RPMI7951 (cell line): ENCODE measurements around the gene PPFIBP1. TPM values are rescaled to one million over a fixed set of nuclear protein-coding genes. Genes with fewer than 3 reads are reported as not detected.
"Not testable (repeated sequence)": the region's sequence is repeated elsewhere in the genome, so short reads cannot be mapped to it uniquely, and the experiment has no call there.

Experiments
- DNase-seq: peaks from one replicate; pipeline ENCODE4 v3.0.0-alpha.2; 2012; ENCODE audit warnings: low read depth
- total RNA-seq: library from RNA; depleted of rRNA; stranded (reverse); fragments of >200 nt; shearing (Covaris generic); gene quantifications from 2 replicates; pipeline ENCODE4 v1.2.3, GENCODE V29; 2014

Gene PPFIBP1
- total RNA-seq, 1 experiment from 2014 or later: 58.0 TPM

GRCh38 chr12:27627123-27627852 lies 103.3 kb downstream of the PPFIBP1 start:
- DNase-seq: peak; percentile 79

GRCh38 chr12:27627853-27628469 lies 104.0 kb downstream of the PPFIBP1 start:
- DNase-seq: not testable (repeated sequence)

GRCh38 chr12:27630219-27630618 lies 106.2 kb downstream of the PPFIBP1 start:
- not testable (repeated sequence) for DNase-seq

- DNase-seq: no peak
Measured at GRCh38 chr12:27631365-27631764, 107.4 kb downstream of the PPFIBP1 start.

DNA sequence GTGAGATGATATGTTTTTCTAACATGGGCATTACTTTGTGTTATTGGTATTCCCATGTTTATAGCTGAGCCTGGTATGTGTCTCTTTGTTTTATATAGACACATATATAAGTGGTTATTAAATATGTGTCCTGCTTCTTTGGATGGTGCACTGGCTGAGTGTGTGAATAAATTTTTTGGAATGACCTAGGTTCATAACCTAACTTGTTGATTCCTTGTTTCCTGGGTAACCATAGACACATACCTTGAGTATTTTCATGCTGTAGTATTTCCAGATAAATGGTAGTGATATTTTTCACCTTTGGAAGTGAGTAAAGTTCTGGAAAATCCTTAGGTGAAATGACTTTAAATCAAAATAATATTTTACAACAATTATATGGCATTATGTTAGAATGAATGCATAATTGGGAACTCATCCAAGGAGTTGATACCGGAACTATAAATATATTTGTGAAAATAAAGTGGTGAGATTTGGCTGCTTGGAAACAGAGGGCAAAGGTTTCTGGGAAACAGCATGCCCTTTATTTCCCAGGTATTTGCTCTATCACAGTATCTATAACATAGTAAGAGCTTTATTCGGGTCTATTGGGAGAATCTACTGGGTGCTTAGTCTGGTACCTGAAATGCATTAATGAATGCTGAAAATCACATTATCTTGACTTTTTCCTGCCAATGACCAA lies 107.9 kb downstream of the PPFIBP1 start:
- DNase-seq: no peak

- DNase-seq: peak; percentile 61
Measured at GRCh38 chr12:27635349-27635972, 111.5 kb downstream of the PPFIBP1 start.

DNA sequence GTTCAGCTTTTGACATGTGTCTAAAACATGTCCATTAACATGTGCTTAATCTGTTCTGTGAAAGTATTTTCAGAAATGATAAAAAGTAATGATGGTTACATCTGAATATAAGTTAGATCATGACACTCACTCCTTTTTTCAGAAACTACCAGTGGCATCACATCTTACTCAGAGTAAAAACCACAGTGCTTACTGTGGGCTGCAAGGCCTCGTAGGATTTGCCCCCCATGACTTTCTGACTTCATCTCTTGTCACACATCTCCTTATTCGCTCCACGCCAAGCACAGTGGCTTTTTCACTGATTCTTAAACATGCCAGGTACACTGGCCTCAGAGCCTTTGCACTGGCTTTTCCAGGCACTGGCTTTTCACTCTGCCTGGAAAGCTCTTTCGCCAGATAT lies 112.6 kb downstream of the PPFIBP1 start:
- DNase-seq: not testable (repeated sequence)

GRCh38 chr12:27637524-27637923 lies 113.5 kb downstream of the PPFIBP1 start:
- no peak for DNase-seq

DNA sequence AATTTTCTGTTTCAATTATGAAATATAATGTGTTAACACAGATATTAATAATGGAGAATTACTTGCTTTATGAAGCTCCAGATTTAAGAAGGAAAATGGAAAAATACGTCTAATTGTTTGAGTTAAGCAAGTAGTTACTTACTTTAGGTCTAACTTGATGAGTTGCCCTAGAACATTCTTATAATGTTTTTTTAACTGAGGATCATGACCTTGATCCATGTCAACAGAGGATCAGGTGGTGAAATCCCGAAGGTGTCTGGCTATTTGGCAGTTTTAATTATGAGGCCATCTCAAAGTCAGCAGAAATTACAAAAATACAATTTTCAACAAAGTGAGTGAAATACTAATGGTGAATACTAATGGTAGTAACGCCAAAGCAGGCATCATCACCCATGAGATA lies 115.3 kb downstream of the PPFIBP1 start:
- DNase-seq: no peak

DNA sequence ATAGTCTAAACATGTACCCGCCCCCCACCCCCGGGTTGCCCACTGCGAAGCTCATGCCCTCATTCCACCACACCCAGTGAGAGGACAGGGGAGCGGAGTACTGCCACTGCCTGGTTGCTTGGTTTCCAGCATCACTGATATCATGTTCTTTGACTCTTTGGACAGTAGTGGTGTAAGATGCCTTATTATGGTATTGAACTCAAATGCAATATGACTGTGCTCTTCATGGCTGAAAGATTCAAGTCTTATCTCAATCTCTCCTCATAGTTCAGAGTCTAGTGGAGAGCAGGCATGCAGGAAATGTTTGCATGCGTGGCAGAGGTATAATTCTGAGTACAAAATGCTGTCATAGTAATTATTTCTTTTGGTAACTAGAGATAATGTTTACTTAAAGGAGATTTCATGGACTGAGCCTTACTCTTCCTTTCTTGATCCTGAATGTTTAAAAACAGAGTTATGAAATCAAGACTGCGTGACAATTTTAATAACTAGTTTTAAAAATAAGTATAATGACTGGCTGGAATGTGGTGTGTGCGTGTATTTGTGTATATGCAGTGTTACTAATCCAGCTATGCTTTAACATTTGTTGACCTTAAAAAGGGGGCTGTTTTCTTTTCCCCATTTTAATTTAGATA lies 116.7 kb downstream of the PPFIBP1 start:
- DNase-seq: not testable (repeated sequence)

DNA sequence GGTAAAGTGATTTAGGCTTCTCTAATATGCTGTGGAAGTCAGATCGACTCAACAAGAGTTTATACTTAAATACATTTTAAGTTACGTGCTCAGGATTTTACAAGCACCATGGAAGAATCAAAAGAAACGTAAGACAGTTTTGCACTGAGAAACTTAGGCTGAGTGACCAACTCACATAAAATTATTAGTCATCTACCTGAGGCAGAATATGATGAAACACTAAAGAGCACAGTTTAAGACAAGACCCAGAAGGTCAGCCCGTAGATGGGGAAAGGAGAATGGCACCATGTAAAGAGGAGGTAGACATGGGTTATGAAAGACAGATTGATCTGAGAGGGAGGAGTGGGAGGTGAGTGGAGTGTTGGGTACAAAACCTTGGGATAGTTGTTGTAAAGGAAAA lies 118.4 kb downstream of the PPFIBP1 start:
- DNase-seq: not testable (repeated sequence)

DNA sequence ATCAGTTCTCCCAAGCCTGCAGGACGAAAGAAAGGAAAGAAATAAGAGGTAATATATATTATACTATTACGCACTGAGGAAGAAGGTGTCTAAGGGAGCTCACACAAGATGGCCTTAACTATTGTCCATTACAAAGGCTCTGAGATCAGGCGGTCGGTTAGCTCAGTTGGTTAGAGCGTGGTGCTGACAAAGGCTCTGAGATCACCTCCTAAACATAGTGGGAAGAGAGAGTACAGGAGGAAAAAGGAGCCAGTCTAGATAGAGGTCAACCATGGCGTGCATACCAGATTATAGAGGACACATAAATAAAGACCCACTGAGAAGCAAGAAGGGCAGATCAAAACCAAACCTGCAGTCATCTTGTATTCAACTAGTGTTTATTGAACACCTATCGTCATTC lies 118.9 kb downstream of the PPFIBP1 start:
- not testable (repeated sequence) for DNase-seq

GRCh38 chr12:27644158-27644845 lies 120.3 kb downstream of the PPFIBP1 start:
- no peak for DNase-seq

DNA sequence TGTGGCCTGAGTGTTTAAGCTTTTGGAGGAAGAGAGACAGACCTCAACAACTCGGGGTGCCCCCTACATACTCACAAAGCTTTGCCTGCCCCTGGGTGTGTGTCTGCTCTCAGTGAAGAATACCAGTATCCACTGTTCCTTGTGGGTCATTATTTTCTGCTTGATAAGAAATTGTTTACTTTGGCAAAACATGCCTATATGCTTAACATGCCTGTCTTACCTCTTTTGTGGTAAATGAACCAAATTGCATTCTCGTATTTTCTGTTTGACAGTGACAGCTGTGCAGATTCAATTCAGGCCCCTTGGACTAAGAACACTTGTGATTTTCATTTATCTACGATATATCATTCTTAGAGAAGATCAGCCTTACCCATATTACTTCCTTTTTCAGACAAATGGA lies 121.7 kb downstream of the PPFIBP1 start:
- no peak for DNase-seq

GRCh38 chr12:27646149-27646548 lies 122.1 kb downstream of the PPFIBP1 start:
- DNase-seq: no peak

- DNase-seq: no peak
Measured at GRCh38 chr12:27650011-27650410, 126.0 kb downstream of the PPFIBP1 start.

DNA sequence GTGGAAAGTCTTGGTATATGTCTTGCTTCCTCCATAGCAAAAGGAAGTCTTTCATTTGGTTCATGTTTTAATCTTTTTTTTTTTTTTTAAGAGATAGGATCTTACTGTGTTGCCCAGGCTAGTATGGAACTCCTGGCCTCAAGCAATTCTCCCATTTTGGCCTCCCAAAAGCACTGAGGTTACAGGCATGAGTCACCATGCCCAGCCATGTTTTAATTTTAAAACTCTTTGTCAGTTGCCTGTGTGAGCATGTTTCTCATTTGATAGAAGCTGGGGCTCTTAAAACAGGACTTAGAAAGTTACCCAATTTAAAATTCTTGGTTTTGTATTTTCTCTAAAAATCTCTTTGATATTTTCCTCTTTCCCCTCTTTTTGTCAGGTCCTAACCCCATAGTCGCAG lies 127.2 kb downstream of the PPFIBP1 start:
- DNase-seq: peak; percentile 56

- DNase-seq: peak; percentile 72
Measured at GRCh38 chr12:27652174-27652763, 128.3 kb downstream of the PPFIBP1 start.

GRCh38 chr12:27653661-27654060 lies 129.7 kb downstream of the PPFIBP1 start:
- DNase-seq: no peak

DNA sequence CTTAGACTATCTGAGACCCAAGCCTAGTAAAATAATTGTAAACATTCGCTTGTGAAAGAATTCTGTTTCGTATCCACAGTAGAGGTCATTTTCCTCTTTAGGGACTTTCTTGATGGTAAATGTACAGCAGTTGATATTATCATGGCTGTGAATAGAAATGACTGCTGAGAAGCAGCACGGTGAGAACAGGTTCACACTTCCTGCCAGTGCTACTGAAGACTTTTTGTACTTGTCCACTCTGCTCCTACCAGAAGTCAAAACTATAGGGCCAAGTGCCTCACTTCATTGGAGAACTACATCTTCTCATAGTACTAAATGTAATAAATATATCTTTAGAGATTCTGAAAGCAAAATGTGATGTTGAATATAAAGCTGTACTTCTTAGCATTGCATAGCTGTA lies 131.5 kb downstream of the PPFIBP1 start:
- not testable (repeated sequence) for DNase-seq

GRCh38 chr12:27657296-27657695 lies 133.3 kb downstream of the PPFIBP1 start:
- no peak for DNase-seq
